NCI-H526 treated with DMSO at 0.1 percent for 48 hours (cell line): ENCODE data around the gene SF1.
A peak's percentile ranks its signal among the peaks of the same experiment; 100 is the strongest.
"Not testable (repeated sequence)": the region's sequence is repeated elsewhere in the genome, so short reads cannot be mapped to it uniquely, and the experiment has no call there.

Experiments used
- DNase-seq: peaks from one replicate; lab custom pipeline; 2025; lab: John Stamatoyannopoulos, UW

SF1 gene, protein sequence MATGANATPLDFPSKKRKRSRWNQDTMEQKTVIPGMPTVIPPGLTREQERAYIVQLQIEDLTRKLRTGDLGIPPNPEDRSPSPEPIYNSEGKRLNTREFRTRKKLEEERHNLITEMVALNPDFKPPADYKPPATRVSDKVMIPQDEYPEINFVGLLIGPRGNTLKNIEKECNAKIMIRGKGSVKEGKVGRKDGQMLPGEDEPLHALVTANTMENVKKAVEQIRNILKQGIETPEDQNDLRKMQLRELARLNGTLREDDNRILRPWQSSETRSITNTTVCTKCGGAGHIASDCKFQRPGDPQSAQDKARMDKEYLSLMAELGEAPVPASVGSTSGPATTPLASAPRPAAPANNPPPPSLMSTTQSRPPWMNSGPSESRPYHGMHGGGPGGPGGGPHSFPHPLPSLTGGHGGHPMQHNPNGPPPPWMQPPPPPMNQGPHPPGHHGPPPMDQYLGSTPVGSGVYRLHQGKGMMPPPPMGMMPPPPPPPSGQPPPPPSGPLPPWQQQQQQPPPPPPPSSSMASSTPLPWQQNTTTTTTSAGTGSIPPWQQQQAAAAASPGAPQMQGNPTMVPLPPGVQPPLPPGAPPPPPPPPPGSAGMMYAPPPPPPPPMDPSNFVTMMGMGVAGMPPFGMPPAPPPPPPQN

DNA sequence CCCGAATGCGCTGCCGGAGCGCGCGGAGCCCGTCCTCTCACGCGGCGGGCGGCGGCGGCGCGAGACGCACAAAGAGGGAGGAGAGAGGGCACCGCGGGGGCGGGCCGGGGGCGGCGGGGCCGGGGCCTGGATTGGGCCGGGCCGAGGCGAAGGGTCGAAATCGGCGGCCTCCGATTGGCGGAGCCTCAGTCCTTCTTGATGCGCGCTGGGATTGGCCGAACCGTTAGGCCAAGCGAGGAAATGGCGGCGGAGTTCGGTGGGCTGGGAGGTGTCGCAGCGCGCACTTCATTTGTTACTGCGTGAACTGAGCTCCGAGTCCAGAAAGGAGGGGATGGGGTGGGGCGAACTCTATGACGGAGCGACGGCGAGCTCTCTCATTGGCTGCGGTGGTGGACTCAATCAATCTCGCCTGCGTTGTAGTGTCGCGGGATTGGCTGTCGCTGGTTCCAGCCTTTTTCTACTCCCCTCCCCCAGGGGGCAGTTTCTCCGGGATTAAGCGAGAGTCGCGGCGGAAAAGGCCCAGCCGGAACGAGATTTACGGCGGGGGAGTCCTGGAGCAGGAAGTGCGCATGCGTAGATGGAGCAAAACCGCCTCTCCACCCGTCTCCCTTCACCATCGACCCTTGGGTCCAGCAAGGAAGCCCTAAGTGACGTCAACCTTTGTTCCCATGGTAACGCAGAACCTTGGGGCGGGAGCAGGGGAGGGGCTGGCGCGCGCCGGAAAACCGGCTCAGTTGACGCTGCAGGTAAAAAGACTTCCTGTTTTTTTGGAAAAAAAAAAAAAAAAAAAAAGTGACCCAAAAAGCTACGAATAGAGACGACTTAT, at the start of gene SF1:
SF1 (minus strand) TSS at position 70 of the 826 bp plus-strand sequence. CDS start 150 bp downstream, outside the sequence.
- peak; percentile 100 for DNase-seq

DNA sequence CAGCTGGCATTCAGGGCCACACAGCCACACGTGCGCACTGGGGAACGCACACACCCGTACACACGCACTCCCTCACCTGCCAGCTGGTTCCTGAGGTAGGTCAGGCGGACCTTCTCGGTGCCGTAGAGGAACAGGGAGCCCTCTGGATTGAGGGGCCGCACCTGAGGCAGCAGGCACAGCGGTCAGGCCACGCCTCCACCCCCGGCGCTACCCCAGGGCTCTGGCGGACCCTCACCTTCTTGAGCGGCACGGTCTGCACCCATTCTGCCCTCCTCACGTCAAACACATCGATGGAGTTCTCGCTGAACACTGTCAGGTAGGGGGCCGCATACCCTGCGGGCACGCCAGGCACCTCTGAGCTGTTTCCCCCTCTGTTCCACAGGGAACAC, 49.1 kb upstream of the SF1 start:
- no peak for DNase-seq

DNA sequence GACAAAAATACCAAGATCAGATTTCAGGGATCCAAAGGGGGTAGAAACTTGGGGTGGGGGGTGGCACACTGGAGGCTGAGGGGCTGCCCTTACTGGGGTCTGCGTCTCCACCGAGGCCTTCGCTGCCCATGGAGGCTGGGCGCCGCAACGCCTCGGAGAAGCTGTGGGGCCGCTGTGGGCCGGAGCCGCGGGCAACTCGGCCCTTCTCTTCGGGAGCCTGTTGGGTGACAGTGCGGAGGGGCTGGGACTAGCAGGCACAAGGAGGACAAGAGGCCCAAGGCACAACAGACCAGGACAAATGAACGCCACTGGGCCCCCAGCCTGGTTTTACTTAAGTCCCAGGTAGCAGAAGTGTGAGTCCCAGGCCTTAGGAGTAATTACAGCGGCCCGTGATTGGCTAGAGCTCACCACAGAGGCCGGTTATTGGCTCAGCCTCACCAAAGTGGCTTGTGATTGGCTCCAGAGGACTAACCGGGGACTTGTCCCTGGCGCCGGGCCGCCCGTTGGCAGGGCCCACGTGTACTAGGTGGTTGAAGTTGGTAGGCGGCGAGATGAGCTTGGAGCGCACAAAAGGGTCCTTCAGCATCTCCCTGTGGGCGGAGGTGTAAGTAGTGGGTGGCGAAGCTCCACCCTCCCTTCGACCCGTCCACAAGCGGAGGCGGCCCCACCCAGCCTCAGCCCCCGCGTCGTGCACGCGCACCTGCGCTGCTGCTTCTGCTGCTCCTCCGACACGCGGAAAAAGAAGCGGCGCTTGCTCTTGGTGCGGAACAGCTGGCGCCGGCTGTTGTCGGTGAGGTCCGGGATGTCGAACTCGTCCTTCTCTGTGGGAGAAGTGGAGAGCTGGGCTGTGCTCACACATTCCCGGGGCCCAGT, 48.5 kb upstream of the SF1 start:
- no peak for DNase-seq

DNA sequence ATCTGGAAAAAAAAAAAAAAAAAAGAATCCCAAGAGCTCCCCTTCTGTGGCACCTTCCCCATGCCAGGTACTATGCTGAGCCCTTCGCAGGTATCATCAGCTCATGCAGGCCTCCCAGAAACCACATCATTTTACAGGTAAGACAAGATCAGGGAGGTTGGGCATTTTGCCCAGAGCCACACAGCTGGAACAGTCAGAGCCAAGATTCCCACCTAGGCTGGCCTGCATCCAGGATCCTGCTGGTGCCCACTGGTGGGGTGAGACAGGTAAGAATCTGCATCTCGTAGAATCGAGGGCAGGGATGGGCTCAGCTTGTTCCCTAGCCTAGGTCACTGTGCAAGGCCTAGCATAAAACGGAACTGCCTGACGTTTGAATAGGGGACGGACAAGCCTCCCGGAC, 47.7 kb upstream of the SF1 start:
- no peak for DNase-seq

DNA sequence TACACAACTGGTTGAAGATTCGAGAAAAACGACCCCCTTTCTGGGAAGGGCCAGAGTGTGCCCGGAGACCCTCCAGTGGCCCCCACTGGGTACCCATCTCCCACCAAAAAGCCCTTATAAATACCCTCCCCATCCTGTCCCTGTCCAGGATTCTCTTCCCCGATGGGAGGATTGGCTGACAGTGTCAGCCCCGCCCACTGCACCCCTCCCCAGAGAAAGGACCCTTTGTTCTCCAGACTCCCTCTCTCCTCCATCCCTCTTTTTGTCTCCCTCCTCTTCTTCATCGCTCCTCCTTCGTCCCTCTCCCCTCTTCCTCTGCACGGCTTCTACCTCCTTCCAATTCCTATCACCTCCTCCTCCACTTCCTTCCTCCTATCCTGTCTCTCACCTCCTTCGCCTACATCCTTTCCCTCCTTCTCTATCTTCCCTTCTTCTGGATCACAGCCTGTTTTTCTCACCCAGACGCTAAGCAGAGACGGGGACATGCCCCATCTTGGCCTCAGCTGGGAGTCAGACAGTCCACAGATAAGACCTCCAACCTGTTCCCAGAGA, 45.3 kb upstream of the SF1 start:
- no peak for DNase-seq

DNA sequence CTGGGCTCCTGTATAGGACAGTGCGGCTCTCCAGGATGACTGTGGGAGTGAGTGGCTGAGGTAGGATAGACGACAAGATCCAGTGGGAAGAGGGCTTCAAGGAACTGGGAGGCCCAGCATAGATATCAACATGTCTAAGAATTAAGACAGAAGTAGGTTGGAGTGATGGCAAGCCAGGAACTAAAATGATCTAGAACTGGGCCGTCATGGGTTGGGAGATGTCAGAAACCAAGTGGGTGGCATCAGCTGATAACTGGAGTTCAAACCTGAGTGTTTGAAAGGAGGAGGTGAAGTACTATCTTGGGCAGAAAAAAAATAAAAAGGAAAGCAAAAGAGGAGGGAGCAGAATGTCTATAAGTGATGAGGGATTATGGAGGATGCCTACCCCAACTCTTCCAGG, 39.1 kb upstream of the SF1 start:
- no peak for DNase-seq

DNA sequence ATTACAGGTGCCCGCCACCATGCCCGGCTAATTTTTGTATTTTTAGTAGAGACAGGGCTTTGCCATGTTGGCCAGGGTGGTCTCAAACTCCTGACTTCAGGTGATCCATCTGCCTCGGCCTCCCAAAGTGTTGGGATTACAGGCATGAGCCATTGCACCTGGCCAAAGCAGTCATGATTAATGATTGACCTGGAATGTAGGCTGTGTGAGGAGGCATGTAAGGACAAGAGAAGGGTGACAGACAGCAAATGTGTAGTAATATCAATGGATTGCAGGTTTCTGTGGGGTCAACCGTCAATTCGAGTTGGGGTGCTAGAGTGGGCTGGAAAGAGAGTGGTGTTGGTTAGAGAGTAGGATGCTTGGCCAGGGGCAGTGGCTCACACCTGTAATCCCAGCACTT, 37.1 kb upstream of the SF1 start:
- DNase-seq = not testable (repeated sequence)

DNA sequence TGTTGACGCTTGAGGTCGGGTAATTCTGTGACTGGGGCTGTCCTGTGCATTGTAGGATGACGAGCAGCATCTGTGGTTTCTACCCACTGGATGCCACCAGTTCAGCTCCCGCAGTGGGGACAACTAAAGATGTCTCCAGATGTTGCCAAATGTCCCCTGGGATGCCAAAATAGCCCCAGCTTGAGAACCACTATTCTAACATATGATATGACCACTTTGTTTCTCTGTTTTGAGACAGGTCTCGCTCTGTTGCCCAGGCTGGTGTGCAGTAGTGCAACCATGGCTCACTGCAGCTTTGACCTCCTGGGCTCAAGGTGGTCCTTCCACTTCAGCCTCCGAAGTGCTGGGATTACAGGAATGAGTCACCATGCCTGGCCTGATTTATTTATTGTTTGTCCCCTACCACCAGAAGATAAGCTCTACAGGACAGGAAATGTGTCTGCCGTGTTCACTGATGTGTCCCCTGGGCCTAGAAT, 36.4 kb upstream of the SF1 start:
- no peak for DNase-seq

DNA sequence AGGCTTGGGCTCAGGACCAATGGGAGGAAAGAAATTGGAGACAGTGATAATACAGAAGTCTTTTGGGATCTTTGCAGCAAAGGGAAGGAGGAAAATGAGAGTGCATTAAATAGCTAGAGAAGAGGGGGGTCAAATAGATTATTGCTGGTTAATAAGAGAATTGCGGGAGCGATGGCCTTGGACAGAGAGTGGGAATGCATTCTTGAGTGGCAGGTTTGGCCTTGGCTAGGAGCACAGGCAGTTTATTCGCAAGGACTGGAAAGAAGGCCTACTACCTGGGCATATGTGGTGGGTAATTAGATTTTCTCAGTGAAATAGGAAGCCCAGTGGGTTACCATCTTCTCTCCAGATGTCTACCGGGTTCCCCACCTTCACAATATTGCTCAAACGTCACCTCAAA, 35.5 kb upstream of the SF1 start:
- DNase-seq = no peak

DNA sequence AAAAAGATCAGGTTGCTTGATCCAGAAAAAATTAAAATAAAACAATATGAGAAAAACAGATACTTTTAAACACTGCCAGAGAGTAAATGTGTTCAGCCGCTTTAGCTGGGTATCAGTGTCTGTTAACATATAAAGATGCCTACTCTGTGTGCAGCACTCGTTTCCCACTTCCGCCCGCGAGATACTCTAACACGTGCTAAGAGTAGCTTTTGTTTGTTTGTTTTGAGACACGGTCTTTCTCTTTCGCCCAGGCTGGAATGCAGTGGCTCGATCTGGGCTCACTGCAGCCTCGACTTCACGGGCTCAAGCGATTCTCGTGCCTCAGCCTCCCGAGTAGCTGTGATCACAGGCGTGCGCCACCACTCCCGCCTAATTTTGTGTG, 32.5 kb upstream of the SF1 start:
- no peak for DNase-seq

DNA sequence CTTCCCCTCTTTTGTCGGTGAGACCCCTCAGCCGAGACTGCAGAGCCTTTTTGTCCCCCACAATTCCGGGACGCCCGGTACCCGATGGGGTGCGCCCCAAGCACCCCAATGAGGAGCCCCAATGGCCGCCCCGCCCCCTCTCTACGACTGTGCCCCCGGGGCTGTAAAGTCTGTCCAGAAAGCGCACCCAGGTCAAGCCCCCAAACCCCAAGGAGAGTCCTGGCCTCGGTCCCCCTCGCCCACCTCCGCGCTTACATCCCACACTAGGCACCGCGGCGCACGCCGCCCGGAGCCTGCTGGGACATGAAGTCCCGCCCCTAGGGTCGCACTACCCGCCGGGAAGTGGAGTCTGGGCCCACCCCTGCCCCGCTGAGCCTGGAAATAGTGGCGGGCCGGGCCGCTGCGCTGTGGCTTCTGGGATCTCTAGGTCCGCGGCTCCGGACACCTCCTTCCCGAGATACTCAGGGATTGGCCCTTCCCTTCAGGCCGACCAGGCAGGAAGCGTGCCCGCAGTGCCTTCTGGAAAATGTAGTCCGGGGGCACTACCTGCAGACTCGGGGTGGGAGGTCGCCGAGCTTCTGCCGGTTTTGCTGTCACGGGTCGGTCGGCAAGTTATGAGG, 32.0 kb upstream of the SF1 start, which contains the start of gene MEN1:
MEN1 (minus strand) TSS at position 281 of the 620 bp plus-strand sequence. CDS start 442 bp downstream, outside the sequence.
- peak; percentile 99 for DNase-seq

DNA sequence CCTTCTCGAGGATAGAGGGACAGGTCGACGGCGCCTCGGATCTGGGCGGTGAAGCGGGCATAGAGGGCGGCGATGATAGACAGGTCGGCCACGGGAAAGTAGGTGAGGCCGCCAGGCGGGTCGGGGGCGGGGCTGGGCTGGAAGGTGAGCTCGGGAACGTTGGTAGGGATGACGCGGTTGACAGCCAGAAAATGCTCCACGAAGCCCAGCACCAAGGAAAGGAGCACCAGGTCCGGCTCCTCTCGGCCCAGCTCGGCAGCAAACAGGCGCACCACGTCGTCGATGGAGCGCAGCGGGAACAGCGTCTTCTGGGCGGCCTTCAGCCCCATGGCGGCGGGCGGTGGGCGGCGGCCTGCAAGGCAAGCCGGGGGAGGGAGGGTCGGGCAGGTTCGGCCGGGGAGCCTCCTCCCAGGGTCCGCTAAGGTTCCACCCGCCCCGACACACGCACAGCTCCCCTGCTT, 31.5 kb upstream of the SF1 start:
- DNase-seq = peak; percentile 25

DNA sequence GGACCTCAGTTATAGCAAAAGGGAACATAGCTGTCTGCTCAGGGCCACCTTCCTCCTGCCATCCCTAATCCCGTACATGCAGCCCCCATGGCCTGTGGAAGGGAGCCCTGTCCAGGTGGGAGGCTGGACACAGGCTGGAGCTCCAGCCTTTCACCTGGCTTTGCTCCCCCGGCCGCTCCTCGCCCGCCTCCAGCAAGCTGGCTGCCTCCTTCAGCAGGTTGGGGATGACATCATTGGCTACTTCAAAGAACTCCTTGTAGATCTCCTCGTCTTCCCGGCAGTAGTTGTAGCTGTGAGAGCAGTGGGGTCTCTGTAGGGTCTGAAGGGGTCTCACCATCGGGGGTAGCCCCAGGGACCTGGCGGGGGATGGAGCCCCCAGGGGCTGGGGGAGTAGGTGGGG, 27.1 kb upstream of the SF1 start:
- no peak for DNase-seq

DNA sequence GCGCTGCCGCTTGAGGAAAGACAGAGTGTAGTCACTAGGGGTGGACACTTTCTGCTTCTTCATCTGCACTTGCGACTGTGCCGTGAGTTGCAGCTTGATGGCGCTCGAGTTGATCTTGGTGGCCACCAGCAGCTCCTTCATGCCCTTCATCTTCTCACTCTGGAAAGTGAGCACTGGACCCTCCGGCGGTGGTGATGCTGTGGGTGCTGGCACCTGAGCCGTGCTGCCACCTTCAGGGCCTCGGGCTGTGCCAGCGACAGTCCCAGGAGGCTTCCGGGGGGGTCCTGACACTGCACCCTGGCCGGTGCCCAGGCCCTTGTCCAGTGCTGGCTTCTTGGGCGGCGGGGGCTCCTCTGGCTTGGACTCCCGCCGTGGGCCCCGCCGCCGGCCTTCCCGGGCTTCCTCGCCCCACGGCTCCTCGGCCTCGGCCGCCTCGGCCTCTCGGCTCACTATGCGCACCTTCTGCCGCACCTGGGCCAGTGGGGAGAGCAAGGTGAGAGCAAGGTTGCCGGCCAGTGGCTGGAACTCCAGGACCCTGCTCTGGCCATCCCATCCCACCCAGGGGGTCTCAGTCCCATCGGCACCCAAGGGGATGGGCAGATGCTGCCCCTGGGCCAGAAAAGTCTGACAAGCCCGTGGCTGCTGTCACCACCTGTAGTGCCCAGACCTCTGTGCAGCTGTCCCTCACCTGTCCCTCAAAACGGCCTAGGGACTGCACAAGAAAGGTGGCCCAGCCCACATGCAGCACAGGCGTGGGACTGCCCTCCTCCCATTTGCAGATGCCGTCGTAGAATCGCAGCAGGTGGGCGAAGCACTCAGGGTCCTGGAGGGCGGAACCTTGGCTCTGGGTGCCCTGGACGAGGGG, 26.2 kb upstream of the SF1 start:
- no peak for DNase-seq

DNA sequence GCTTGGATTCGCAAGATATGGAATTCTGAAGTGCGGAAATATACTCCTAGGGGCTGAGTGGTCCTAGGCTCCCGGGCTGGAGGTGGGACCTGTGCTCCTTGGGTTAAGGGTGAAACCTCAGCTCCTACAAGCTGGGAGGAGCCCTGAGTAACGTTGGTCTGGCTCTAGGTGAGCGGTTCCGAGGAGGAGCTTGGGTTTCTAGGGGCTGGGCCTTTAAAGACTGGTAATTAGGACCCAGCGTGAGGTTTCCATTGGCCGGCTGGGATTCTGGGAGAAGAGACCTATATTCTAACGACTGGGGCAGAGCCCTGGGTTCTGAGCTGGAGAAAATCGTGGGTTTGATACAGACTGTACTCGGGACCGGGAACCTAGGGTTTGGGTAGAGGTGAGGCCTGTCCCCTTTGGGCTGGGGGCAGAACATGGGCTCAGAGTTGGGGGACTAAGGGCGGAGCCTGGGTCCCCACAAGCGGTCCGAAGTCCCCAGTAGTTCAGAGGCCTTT, 25.6 kb upstream of the SF1 start:
- no peak for DNase-seq

DNA sequence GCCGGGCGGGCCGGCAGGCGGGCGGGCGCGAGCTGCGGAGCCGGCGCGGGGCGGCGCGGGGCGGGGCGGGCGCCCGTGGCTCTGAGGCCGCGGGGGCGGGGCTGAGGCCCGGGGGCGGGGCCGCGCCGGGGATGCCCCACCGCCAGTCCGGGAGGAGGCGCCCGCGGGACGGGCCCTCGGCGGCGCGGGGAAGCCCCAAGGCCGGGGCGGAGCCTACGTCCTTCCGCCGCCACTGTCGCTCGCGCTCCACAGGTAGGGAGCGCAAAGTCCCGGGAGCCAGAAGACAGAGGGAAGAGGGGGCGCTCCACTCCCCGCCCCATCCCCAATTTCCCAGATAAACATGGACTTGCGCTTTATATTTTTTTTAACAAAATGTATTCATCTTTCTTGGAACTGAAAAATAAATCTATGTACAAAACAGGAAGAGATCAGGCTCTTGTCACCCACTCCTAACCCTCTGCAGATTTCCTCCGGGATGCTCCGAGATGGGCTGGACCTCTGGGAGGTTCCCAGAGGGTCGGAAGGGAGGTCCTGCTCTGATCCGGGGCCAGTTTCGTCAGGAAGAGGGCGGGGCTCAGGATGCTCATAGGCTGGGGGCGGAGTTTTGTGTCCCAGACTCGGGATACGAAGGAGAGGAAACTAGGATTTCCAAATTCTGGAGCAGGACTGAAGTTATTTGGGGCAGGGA, 25.0 kb upstream of the SF1 start, which contains the start of gene MAP4K2:
MAP4K2 (minus strand) TSS at position 57 of the 688 bp plus-strand sequence. CDS start 65 bp downstream, outside the sequence.
- peak; percentile 75 for DNase-seq

DNA sequence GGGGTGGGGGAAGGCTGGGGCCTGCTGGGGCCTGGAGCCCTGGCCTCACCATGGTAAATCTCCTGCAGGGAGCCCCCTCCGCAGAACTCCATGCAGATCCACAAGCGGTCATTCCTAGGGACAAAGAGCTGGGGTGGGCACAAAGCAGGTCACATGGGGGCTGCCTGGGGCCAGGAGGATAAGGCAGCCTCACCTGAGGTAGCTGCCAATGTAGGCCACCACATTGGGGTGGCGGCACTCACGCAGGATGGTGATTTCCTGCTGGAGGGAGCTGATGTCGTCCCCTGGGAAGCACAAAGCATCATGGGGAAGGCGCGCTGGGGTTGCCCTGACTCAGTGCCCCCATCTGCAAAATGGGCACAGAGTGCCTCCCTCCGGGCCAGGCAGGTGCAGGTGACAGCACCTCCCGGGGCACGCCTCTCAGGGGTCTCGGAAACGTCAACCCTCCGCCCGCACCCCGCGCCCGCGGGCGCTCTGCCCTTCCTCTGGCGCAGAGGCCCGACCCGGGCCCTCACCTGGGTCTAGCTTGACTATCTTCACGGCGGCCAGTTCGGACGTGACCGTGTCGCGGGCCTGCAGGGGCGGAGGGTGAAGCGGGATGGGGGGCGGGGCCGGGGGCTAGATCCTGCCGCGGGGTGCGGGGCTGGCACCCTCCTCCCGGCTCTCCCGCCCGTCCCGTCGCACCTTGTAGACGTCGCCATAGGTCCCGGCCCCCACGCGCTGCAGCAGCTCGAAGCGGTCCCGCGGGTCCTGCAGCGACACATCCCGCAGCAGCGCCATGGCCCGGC, 24.2 kb upstream of the SF1 start:
- no peak for DNase-seq
